GM18870 (cell line): ENCODE data around the gene DHRS2.

Experiments used
- ATAC-seq: cut with Tn5 transposase; IDR thresholded peaks from one replicate; pipeline ENCODE4 v1.9.1; 2021; ENCODE audit warnings: moderate library complexity; ENCODE audit not compliant: unreplicated experiment

Gene DHRS2

DNA sequence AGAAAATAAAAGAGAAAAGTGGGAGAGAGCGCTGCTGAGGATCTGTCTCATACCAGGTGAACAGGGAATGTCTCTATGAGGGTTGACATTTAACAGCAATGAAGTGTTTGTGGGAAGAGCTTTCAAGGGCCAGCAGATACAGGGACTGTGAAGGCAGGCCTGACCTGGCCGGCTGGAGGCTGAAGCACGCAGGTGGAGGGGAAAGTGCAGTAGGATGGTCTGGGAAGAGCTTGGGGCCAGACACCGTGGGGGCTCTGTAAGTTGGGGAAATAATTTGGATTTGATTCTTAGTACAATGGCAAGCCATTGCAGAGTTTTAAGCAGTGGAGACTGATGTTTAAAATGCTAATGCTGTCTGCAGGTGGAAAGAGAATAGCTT is 23.8 kb upstream of the DHRS2 start:
- no peak for ATAC-seq

DNA sequence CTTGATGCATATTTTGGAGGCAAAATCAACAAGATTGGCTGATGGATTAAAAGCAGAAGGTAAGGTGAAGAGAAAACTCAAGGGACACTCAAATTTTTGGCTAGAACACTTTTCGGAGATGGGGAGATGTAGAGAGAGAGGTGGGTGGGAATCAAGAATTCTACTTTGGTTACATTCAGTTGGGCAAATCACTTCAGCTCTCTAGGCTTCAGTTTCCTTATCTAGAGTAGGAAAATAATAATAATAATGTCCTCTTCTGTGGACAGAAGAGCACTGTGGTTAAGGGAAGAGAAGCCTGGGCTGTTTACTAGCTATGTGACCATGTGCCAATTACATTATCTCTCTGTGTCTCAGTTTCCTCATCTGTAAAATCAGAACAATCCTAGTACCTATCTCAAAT is 23.4 kb upstream of the DHRS2 start:
- ATAC-seq: no peak

DNA sequence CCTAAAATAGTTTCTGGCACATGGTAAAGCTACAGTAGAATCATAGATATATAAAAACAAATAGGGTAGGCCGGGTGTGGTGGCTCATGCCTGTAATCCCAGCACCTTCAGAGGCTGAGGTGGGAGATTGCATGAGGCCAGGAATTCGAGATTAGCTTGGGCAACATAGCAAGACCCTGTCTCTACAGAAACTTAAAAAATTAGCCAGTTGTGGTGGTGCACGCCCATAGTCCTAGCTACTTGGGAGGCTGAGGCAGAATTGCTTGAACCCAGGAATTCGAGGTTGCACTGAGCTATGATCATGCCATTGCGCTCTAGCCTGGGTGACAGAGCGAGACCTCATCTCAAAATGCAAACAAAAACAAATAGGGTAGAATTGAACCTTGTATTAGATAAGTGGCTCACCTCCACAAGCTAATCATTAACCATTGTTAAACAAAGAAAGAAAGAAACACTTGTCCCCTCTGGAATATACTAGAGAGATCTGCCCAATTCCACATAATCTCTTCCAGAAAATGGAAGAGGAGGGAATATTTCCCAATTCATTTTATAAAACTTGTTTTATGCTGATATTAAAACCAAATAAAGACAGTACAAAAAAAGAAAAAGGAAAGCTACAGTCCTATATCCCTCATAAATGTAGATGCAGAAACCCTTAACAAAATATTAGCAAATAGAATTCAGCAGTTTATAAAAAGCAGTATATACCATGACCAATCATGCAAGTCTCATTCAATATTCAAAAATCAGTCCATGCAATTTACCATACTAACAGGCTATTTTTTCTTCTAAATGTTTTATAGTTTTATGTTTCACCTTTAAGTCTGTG is 22.7 kb upstream of the DHRS2 start:
- ATAC-seq: no peak

DNA sequence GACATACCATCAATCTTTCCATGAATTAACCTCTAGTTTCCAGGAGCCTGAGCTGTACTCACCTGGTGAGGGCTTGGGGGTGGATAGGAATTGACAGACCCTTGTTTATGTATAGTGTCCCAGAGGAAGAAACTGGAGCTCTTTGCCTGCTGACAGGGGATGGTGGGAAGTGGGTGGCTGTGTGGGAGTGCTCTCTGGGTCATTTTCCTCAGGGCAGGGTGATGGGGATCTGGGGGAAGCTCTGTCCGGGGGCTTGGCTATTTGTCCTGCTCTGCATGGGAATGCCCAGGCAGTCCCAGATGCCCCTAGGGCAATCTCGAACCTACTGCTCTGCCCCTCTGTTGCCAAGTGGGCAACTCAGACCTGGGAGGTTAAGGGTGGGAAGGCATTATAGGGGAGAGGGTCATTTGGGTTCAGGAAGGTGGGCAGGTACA is 21.8 kb upstream of the DHRS2 start:
- no peak for ATAC-seq

DNA sequence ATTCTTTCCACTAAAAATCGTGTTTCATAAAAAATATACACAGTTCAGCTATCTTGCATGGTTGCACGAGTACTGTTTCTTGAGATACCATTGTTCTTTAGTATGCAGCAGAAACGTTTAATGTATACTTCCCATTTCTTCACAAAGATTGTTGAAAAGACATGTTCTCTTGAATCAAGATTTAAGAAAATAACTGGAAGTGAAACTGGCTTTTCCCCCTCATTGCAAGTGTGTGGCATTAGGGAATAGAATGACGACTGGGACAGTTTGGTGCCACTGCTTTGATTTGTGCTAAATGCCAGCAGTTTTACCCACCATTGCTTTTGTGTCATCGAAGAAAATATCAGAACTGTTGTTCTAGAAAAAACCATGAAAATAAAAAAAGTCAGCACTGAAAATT is 20.3 kb upstream of the DHRS2 start:
- ATAC-seq: no peak

DNA sequence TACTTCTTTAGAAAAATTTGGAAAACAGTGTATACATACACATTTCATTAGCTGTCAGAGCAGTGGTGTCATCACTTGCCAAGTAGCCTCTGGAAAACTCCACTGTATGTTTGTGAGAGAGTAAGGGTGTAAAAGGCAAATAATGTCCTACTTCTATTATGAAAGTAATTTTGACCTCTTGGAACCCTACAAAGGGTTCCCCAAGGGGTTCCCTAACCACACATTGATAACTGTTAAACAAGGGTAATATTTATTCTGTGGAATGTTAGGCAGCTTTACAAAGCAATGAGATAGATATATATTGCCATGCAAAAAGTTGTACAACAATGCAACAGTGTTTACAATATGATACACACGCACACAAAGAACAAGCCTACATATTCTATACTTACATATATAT is 18.6 kb upstream of the DHRS2 start:
- no peak for ATAC-seq

DNA sequence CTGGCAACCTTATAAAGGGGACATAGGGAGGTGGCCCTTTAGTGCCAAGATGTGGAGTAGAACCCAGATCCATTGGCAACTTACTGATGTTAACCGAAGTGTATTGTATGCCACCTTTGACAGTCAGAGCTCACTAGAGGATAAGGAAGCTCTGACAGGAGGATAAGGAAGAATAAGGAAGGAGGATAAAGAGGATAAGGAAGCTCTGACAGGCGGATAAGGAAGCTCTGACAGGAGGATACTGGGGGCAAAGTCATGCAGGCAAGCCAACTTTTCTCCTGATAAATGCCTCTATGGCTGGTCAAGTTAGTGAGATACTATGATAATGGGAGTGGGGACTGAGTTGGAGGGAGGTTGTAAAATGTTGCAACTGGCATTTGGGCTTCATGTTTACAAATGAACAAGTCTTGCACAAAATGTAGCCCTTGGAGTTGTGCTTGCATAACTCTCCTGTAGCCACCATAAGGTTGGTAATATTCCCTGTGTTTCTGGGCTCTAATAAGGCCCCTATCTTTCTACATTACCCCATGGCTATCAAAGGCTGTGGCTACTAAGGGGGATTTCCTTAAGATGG is 17.7 kb upstream of the DHRS2 start:
- ATAC-seq: no peak

DNA sequence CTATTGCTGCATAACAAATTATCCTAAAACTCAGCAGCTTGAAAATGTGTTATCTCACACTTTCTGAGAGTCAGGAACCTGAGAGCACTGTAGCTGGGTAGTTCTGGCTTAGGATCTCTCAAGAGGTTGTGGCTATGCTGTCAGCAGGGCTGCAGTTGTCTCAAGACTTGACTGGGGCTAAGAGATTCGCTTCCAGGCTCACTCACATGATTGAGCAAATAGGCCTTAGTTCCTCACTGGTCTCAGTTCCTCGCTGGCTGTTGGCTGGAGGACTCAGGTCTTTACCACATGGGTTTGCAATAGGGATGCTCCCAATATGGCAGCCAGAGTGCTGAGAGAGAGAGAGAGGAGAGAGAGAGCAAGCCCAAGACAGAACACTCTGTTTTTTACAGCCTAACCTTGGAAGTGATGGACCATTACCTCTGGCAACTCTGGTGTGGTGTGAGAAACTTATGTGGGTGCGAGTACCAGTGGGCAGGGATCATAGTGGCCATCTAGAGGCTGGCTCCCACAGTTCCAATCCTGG is 15.9 kb upstream of the DHRS2 start:
- ATAC-seq: no peak

DNA sequence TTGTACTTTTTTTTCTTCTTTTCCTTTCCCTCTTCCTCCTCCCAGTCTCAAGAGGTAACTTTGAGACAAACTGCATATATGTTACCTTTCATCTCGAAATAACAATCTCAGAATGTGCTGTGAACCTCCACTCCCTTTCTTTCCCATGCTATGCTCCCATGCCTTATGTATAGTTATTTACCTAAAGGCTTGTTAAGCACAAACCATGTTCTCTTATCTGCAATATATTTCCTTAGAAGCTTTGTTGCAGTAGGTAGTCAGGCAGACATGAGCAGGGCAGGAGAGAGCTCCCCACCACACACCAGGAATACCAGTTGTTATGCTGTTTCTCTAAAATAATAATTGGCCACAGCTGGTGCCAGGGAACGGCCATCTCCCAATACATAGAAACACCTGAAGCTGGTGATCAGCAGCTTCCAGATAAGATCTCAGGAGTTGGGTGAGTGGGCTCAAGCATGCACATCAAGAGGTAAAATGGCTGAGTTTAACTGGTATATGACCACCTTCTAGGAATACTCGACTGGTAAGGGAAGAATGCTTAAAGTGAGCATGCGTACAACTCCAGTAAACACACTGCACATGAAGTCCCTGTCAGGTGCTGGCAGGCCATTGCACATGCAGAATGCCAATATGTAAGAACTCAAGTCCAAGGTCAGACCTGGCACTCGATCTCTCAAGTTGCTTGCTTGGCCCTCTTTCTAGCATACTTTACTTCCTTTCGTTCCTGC is 14.8 kb upstream of the DHRS2 start:
- ATAC-seq: no peak

DNA sequence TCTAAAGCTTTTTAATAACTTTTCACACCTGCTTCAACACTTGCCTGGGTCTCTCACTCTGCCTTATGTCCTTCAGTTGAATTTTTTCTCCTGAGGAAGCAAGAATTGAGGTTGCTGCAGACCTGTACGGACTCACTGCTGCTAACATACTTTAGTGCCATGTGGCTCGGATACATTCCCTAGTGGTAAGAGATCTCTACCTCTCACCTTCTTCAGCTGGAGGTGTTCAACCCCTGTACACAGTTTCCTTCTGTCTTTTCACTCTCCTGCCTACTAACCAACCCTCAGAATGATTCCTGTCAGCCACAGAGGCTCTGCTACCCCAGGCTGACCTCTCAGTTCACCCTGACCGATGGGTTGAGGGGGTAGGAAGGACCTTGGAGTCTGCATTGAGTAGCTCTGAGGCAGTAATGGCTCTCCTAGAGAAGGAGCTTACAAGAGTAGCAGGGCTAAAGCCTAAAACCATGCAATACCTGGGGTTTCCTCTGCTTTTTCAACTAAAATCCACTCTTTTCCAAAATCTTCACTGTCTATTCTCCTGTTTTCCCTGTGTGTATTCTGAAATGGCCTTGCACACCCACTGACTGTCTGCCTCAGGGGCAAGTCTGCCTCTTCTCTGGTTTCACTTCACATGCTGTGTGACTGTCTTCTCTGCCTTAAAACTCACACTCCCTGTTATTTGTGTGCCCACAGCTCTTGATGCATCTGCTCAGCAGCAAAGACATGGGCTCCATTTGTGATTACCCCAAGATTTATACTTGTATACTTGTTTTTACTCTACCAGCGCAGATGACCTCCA is 14.0 kb upstream of the DHRS2 start:
- ATAC-seq: no peak

DNA sequence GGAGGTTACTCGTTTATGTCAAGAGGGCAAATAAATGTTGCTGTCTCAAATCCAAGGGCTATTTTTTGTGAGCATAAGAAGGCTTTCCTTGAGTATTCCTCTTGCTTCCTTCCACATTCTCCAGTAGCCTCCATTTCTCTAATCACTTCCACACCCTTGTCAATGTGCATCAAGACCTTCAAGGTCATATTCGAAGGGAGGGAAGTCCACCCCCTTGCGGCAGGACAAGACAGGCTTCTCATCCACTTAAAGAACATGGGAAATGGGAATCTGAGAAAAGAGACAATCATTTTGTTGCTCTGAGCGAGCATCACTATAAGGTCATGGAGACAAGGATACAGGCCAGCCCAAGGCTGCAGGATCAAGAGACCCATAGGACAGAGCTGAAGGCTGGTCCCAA is 13.2 kb upstream of the DHRS2 start:
- no peak for ATAC-seq

DNA sequence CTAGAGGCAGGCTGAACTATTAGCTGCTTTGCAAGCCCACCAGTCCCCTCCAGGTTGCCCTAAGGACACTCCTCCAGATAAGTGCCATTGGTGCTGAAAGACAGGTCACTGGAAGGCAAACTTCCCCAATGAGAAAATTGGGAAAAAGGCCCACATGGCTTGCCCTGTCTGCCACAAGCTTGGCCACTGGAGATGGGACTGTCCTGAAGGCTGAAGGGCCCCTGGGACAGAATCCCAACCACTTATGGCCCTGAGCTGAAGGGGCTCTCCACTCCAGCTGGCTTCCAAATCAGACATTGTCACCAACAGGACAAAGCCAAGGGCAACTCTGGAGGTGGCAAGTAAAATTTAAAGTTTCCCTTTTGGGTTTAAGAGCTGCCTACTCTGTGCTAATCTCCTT is 12.2 kb upstream of the DHRS2 start:
- no peak for ATAC-seq

DNA sequence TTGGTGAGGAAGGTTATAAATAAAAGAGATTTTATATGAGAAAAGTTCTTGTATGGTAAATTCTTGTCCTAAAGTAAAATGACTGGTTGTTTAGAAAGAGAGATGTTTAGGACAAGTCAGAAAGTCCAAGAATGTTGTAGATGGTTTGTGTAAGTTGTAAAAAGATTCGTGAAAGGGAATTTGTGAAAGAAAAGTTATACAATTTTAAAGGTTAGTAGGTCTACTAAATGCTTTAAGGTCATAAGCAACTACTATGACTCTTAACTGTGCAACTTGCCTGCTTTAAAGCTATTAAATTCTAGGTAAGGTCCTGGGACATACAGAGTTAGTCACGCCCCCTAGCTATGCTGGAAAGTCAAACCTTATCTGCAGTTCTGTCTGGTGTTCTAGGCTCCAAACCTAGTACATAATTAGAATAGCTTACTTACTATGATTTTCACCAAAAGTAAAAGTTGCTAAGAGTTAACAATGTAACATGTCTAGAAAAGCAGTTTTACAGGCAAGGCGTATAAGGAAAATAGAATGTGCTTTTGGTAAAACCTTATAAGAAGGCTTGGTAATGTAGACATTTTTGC is 11.2 kb upstream of the DHRS2 start:
- no peak for ATAC-seq

DNA sequence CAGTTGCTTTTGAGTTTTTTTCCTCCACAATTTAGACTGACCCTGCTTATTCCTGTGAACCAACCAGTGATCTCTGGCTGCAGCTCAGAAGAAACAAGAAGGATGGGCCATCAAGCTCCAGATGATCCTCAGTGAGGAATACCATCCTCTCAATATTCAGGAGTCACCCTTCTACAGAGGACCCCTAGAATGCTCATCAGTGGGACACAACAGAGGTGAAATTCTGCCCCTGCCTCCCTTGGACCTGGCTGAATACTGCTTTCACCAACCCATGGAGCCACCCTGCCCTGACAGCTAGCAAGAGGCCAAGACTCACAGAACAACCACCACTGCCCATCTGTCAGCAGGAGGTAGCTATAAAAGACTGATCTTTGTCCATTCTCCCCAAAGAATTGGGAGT is 9.2 kb upstream of the DHRS2 start:
- ATAC-seq: no peak

DNA sequence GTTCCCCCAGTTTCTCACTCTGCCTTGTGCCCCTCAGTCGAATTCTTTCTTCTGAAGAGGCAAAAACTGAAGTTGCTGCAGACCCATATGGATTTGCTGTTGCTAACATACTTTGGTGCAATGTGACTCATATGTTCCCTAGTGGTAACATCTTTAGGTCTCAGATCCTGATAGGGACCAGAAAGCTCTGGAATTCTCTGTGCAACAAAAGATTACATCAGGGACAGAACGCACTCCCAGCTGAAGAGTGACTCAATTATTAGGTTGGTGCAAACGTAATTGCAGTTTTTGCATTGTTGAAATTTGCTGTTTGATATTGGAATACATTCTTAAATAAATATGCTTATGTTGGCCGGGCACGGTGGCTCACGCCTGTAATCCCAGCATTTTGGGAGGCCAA is 8.2 kb upstream of the DHRS2 start:
- ATAC-seq: no peak

DNA sequence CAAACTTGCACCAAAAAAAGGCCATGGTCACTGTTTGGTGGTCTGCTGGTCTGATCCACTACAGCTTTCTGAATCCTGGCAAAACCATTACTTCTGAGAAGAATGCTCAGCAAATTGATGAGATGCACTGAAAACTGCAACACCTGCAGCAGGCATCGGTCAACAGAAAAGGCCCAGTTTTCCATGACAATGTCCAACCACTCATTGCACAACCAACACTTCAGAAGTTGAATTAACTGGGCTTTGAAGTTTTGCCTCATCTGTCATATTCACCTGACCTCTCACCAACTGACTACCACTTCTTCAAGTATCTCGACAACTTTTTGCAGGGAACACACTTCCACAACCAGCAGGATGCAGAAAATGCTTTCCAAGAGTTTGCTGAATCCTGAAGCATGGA is 7.0 kb upstream of the DHRS2 start:
- ATAC-seq: no peak

DNA sequence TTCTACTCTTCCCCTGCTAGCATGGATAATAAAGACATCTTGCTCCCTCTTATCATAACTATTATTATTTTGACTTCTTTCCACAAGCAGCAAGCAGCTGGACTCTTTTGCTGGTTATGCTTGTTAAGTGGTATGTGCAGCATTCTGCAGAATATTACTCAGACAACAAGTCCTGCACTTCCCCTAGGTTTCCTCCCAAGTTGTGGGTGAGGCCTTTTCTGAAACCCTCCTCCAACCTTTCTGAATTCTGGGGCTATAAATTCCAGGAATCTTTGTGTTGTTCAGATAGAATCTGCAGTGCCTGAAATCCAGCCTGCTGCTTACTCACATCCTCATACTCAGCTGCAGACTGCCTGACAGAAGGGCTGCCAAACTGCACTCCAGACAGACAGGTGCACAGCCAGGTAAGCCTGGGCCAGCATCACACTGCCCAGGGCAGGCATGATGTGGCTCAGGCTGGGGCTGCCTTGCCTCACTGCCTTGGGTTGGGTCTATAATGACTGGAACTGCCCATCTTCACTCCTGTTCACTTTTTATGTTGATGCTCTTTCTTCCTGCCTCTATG is 6.2 kb upstream of the DHRS2 start:
- ATAC-seq: no peak

DNA sequence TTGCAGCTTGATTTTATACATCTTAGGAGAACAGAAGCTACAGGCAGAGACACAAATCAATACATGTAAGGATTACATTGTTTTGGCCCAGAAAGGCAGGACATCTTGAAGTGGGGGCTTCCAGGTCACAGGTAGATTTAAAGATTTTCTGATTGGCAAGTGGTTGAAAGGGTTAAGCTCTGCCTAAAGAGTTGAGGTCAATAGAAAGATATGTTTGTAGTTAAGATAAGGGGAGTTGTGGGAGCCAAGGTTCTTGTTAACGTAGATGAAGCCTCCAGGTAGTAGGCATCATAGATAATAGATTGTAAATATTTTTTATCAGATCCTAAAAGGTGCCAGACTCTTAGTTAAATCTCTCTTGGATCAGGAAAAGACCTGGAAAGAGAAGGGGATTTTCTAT is 5.5 kb upstream of the DHRS2 start:
- ATAC-seq: no peak

DNA sequence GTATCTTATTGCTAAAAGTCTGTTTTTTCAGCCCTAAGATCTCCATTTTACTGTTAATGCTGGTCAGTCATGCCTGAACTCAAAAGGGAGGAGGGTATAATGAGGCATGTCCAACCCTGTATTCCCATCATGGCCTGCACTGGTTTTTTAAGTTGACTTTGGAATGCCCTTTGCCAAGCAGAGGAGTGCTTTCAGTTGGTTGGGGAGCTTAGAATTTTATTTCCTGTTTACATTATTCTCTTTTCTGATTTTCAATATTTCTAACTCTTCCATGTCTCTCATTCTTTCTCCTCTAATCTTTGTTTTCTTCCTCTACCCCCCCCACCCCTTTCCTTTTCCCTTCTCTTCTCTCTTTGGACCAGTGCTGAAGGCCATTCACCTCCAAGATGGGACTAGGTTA is 4.9 kb upstream of the DHRS2 start:
- ATAC-seq: no peak

DNA sequence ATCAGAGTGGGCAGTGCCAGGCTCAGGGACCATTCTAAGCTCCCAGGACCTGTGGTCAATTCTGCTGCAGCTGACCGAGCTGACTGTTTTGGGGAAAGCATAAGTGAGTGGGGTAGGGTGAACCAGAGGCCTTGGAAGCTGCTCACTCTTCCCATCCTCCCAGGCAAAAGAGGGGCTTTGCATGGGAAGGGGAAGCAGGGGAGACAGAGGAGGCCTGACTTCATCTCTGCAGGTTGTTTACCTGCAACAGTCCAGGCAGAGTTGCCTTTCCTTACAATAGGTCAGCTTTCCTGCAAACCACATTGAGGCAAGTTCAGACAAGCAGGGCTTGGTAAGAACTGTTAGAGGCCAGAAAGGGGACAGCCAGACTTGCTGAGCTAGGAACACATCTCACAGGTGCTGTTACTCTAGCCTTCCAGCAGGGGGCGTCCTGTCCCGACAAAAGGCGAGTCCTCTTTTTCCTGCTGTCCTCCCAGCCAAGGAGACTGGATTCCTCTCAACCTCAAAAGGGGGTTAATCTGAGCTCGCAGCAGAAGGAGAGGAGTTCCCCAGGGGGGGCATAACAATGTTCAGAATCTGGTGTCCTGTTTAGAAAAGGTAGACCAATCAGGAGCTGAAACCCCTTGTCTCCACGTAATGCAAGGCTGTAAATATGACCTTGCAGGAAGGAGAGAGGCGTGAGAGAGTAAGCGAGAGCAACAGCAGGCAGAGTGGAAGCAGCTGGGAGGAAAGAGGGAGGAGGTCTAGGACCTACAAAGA is 4.3 kb upstream of the DHRS2 start:
- ATAC-seq: no peak
